Measurements from ENCODE around the gene CHCHD10. TPM values are rescaled to one million over a fixed set of nuclear protein-coding genes. Genes with fewer than 3 reads are reported as not detected.
A peak's percentile ranks its signal among the peaks of the same experiment; 100 is the strongest.
"Not testable (repeated sequence)": the region's sequence is repeated elsewhere in the genome, so short reads cannot be mapped to it uniquely, and the experiment has no call there.

Gene CHCHD10
- total RNA-seq, 1 donor from 2014 or later, result 126 TPM

- no peak for DNase-seq
- no peaks in the 10 kb centered on the region for H3K27me3 Mint-ChIP-seq
- peaks cover 6% of the 10 kb centered on the region for H3K9me3 Mint-ChIP-seq
- H3K27ac Mint-ChIP-seq, result no peak overlapping the region
- H3K4me3 Mint-ChIP-seq, result no peak overlapping the region
- intact Hi-C loops (cut with micrococcal nuclease), result no loop called here
- no peaks in the 10 kb centered on the region for H3K4me1 Mint-ChIP-seq
- peaks cover 24% of the 10 kb centered on the region for H3K36me3 Mint-ChIP-seq (ENCODE audit: low read depth)
These were observed 24.5 kb downstream of the CHCHD10 start for GRCh38 chr22:23743303-23743705.

- intact Hi-C loops (cut with micrococcal nuclease), result no loop called here
- no peak overlapping the region for H3K4me3 Mint-ChIP-seq
- no peak overlapping the region for H3K27ac Mint-ChIP-seq
- no peak for DNase-seq
- H3K9me3 Mint-ChIP-seq, result peaks cover 6% of the 10 kb centered on the region
- peaks cover 24% of the 10 kb centered on the region for H3K36me3 Mint-ChIP-seq (ENCODE audit: low read depth)
- H3K27me3 Mint-ChIP-seq, result no peaks in the 10 kb centered on the region
- no peaks in the 10 kb centered on the region for H3K4me1 Mint-ChIP-seq
These were observed 25.1 kb downstream of the CHCHD10 start for GRCh38 chr22:23742505-23743264.

GRCh38 chr22:23737696-23738095 lies 30.1 kb downstream of the CHCHD10 start:
- Mint-ChIP-seq H3K4me1 (no peaks in the 10 kb centered on the region), H3K27me3 (peaks cover 3% of the 10 kb centered on the region), H3K4me3 (no peak overlapping the region), H3K36me3 (ENCODE audit: low read depth) (no peaks in the 10 kb centered on the region), H3K27ac (no peak overlapping the region), H3K9me3 (no peaks in the 10 kb centered on the region)
- DNase-seq, result no peak
- intact Hi-C loops (cut with micrococcal nuclease), result no loop called here

GRCh38 chr22:23728108-23728507 lies 39.7 kb downstream of the CHCHD10 start:
- H3K4me1 Mint-ChIP-seq; H3K27ac Mint-ChIP-seq; H3K4me3 Mint-ChIP-seq; intact Hi-C loops (cut with micrococcal nuclease); H3K36me3 Mint-ChIP-seq (ENCODE audit: low read depth); DNase-seq; H3K27me3 Mint-ChIP-seq; H3K9me3 Mint-ChIP-seq: not testable (repeated sequence)

- H3K9me3 Mint-ChIP-seq, result no peaks in the 10 kb centered on the region
These were observed 45.0 kb downstream of the CHCHD10 start for GRCh38 chr22:23722724-23723123.

GRCh38 chr22:23722160-23722559 lies 45.6 kb downstream of the CHCHD10 start:
- Mint-ChIP-seq H3K36me3 (ENCODE audit: low read depth) (no peaks in the 10 kb centered on the region), H3K4me3 (no peak overlapping the region), H3K27ac (no peak overlapping the region), H3K4me1 (peaks cover 2% of the 10 kb centered on the region), H3K27me3 (peaks cover 8% of the 10 kb centered on the region), H3K9me3 (no peaks in the 10 kb centered on the region)
- intact Hi-C loops (cut with micrococcal nuclease), result no loop called here
- no peak for DNase-seq

More at GRCh38 chr22:23722724-23723123, 45.0 kb downstream of the CHCHD10 start:
- intact Hi-C loops (cut with micrococcal nuclease), result no loop called here
- no peak for DNase-seq
- Mint-ChIP-seq H3K27ac (no peak overlapping the region), H3K36me3 (ENCODE audit: low read depth) (no peaks in the 10 kb centered on the region), H3K4me3 (no peak overlapping the region), H3K4me1 (no peaks in the 10 kb centered on the region), H3K27me3 (peaks cover 9% of the 10 kb centered on the region)

GRCh38 chr22:23720855-23721254 lies 46.9 kb downstream of the CHCHD10 start:
- H3K27ac Mint-ChIP-seq, result no peak overlapping the region
- no peak for DNase-seq
- H3K9me3 Mint-ChIP-seq, result no peaks in the 10 kb centered on the region
- peaks cover 3% of the 10 kb centered on the region for H3K27me3 Mint-ChIP-seq
- no peak overlapping the region for H3K4me3 Mint-ChIP-seq
- intact Hi-C loops (cut with micrococcal nuclease), result no loop called here
- H3K36me3 Mint-ChIP-seq (ENCODE audit: low read depth), result peaks cover 1% of the 10 kb centered on the region
- peaks cover 4% of the 10 kb centered on the region for H3K4me1 Mint-ChIP-seq

GRCh38 chr22:23718371-23719165 lies 49.2 kb downstream of the CHCHD10 start:
- H3K4me1 Mint-ChIP-seq, result peaks cover 14% of the 10 kb centered on the region
- peak overlapping the region; percentile 34 for H3K27ac Mint-ChIP-seq
- no peak for DNase-seq
- peaks cover 2% of the 10 kb centered on the region for H3K27me3 Mint-ChIP-seq
- H3K9me3 Mint-ChIP-seq, result no peaks in the 10 kb centered on the region
- H3K36me3 Mint-ChIP-seq (ENCODE audit: low read depth), result peaks cover 14% of the 10 kb centered on the region
- H3K4me3 Mint-ChIP-seq, result peak overlapping the region; percentile 10
- intact Hi-C loops (cut with micrococcal nuclease), result loop anchor here (10.0 kb wide), 1 partner anchor 116 kb away; the partner anchor contains the start of gene DERL3

GRCh38 chr22:23716811-23717801 lies 50.7 kb downstream of the CHCHD10 start:
- intact Hi-C loops (cut with micrococcal nuclease), result loop anchor here (1.0 to 10.0 kb wide), 4 partner anchors 20 to 177 kb away; partner anchors contain the start of genes DERL3, MIF and SMARCB1
- H3K36me3 Mint-ChIP-seq (ENCODE audit: low read depth), result peaks cover 21% of the 10 kb centered on the region
- H3K27me3 Mint-ChIP-seq, result no peaks in the 10 kb centered on the region
- H3K27ac Mint-ChIP-seq, result peak overlapping the region; percentile 87
- DNase-seq, result peak; percentile 96
- peak overlapping the region; percentile 80 for H3K4me3 Mint-ChIP-seq
- H3K9me3 Mint-ChIP-seq, result no peaks in the 10 kb centered on the region
- H3K4me1 Mint-ChIP-seq, result peaks cover 14% of the 10 kb centered on the region

Other genes with a start within 250 kb of the CHCHD10 start
- gene IGLL1, start 187.7 kb downstream of the CHCHD10 start, total RNA-seq, result not detected in 2 replicates
- gene DRICH1, start 135.7 kb downstream of the CHCHD10 start, total RNA-seq, result 0.24 and 0.61 TPM in 2 replicates
- 6.9 TPM in 2 replicates for gene RGL4, start 77.0 kb downstream of the CHCHD10 start, total RNA-seq
- gene ZNF70, start 16.9 kb downstream of the CHCHD10 start, total RNA-seq, result 2.5 and 2.6 TPM in 2 replicates
- gene VPREB3, start 13.5 kb downstream of the CHCHD10 start, total RNA-seq, result not detected in 2 replicates
- gene C22orf15, start 5.0 kb downstream of the CHCHD10 start, total RNA-seq, result 0.16 and 0.19 TPM in 2 replicates
- 0.50 and 0.70 TPM in 2 replicates for gene MMP11, start 4.9 kb upstream of the CHCHD10 start, total RNA-seq
- 89.9 and 92.2 TPM in 2 replicates for gene SMARCB1, start 19.0 kb upstream of the CHCHD10 start, total RNA-seq
- 13.4 and 14.8 TPM in 2 replicates for gene DERL3, start 71.0 kb upstream of the CHCHD10 start, total RNA-seq
- gene SLC2A11, start 89.9 kb upstream of the CHCHD10 start, total RNA-seq, result 8.0 and 9.3 TPM in 2 replicates
- 1,352 and 1,382 TPM in 2 replicates for gene MIF, start 126.4 kb upstream of the CHCHD10 start, total RNA-seq
- gene GSTT2B, start 193.2 kb upstream of the CHCHD10 start, total RNA-seq, result 0.36 TPM in 1 of 2 replicates, not detected in the other
- gene DDTL, start 198.9 kb upstream of the CHCHD10 start, total RNA-seq, result 5.0 TPM in 2 replicates
- gene DDT, start 206.5 kb upstream of the CHCHD10 start, total RNA-seq, result 106 and 108 TPM in 2 replicates
- 0.42 TPM in 1 of 2 replicates, not detected in the other for gene GSTT2, start 212.2 kb upstream of the CHCHD10 start, total RNA-seq
- gene GSTT4, start 237.5 kb upstream of the CHCHD10 start, total RNA-seq, result not detected in 2 replicates
- gene CABIN1, start 243.3 kb upstream of the CHCHD10 start, total RNA-seq, result 100 and 103 TPM in 2 replicates